GM19452 (cell line): ENCODE results near the gene MECP2.

Experiments used
- ATAC-seq: cut with Tn5 transposase; IDR thresholded peaks from one replicate; pipeline ENCODE4 v1.9.1; 2021; ENCODE audit not compliant: unreplicated experiment

Gene MECP2

DNA sequence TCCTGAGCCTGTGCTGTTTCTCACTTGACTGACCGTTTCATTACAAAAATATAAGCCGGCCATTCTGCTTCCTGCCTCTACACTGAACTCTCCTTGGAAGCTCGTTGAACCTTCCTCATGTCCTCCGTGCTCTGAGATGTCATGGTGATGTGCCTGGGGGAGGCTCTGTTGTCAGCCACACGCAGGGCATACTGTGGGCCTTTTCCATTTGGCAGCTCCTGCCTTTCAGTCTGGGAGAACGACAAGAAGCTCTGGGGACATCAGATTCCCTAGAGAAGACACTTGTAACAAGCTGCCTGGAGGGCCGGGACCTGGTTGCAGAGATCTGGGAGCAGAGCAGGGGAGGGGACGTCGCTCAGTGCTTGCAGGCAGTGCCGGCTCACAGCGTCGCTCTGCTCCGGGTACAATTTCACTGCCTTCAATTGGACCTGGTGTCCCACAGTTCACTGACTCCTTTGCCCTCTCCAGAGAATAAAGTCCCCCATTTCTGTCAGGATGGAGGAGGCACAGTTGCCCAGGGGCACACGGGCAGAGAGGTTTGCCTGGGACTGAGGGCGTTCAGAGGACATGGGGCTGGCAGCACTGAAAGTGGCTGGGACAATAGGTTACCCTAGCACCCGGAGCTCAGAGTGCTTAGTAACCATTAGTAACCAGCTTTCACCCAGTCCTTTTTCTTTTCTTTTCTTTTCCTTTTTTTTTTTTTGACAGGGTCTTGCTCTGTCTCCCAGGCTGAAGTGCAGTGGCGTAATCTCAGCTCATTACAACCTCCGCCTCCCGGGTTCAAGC, 19.1 kb upstream of the MECP2 start:
- ATAC-seq: no peak

DNA sequence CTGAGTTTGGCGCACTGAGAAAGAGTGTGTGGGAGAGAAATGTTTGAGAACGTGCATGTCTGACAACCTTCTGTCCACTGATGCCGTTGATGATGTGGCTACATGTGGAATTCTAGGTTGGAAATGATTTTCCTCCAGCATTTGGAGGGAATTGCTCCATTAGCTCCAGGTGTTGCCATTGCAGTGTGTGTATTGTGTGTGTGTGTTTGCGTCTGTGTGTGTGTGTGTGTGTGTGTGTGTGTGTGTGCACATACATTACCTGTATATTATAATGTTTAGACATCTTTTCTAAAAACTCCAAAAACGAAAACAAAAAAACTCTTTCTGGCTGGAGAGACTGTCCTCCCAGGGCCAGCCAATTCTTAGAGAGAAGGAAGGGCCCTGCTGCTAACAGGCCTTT, 18.2 kb upstream of the MECP2 start:
- ATAC-seq: no peak

DNA sequence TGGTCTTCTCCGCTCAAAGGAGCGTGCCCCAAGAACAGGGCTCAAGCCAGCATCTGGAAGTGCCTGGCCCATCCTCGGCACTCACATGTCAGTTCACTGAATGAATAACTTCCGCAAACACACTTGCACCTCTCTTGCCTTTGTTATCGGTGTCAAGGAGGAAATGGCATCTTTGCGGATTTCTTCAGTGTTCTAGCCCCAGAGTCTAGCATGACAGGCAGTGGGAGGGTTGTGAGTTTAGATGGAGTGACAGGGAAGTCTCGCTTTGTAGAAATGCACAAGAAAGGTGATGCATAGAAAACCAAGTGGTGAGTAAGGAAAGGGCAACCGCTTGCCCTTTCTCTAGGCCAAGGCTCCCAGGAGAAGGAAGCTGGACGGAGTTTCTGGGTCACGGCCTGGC, 17.6 kb upstream of the MECP2 start:
- ATAC-seq: no peak

DNA sequence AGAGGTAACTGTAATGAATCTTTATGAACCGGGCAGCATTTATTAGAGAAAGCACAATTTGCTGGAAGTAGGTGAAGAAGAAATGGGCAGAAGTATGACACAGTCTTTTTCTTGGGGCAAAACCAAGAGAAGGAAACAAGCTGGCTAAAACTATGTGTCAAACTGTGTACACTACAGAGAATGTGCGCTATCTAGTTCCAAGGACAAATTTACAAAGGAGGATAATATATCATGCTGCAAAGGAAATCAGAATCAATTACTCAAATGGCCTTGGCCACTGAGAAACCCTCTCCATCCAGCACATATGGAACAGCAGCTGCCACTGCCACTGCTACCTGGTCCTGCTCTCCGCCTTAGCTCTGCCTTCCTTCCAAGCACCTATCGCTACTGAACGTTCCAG, 17.1 kb upstream of the MECP2 start:
- ATAC-seq: no peak

DNA sequence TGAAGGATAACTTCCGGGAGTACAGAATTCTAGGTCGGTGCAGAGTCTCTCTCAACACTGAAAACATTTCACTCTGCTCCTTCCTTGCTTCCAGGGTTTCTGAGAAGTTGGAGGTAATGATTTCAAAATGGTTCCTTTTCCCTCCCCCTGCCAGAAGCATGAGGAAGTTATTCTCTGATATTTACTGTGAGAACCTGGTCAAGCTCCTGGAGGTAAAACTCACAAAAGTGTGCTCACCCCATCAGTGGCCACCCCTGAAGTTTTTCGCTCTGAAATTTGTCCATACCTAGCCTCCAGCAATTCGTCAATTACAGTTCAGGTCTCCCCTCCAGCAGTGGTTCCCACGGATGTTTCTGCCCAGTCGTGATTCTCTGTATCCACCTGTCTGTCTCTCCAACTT, 16.2 kb upstream of the MECP2 start:
- no peak for ATAC-seq

DNA sequence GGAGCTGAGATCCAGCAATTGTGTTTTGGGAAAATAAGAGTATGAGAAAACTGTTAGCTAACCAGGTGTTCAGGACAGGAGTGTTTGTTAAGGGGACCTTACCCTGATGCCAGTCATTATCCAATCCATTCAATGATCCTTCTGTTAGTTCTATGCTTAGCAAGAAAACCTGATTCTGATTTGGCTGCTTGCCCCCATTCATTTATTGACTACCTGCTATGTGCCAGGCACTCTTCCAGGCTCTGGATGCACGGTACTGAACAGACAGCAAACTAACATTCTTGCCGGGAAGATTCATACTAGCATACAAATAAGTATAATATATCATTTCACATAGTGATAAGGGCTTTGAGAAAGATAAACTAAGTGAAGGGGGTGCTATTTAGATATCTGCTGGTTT, 1.0 kb upstream of the MECP2 start:
- ATAC-seq: no peak

DNA sequence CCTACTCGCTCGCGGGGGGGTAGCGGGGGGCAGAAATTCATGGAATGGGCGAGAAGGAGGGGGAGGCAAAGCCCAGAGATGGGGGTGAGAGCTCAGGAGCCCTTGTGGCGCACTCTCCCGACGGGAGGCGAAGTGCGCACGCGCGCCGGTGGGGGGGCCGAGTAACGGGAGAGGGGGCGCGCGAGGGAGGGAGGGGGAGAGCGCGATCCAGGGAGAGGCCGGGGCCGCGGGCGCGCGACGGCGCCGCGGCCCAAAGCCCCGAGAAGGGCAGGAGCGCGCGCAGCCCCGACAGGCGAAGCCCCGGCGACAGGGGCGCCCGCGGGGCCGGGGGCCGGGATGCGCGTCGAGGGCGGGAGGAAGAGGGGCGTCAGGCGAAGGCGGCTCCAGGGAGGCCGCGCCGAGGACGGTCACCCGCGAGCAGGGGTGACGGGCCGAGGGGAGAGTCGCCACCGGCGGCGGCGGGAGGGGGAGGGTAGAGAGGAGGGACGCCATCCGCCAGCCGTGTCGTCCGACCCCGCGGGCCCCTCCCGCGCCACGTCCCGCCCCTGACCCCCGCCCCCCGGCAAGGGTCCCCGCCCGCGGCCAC, 421 bp downstream of the MECP2 start:
- ATAC-seq: peak; percentile 34

DNA sequence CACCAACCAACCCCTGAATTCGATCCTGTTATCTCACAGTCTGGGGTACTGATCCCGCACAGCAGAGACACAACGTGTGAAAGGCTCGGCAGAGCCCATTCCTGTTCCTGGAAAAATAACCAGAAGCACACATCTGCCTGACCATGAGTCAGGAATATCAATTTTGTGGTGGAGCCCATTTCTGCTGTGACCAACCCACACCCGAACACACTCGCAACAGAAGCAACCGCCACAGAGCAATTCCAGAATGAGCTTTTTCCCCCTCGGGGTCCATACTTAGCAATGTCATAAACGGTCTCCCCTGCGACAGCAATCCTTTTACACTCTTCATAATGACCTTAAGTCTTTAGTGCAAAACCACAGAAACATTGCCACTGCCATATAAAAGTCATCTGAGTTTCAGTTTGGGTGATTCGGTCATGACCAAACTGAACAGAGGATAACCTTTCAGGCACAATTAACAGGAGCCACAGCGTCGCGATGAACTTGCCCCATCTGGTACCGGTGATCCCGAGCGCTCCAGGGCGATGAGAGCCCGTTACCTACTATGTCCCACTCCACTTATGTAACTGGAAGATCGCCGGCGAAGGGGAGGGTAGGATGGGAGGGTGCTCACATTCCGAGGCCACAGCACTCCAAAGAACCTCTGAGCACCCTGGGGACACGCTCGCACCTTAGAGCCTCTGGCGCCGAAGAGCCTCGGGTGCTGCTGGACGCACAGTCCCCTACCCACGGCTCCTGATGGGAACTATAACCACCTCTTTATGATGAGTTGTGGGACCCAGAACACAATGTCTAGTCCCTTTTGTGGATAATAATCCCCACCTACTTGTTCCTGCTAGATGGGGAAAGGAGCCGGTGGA, 1.1 kb downstream of the MECP2 start:
- no peak for ATAC-seq

DNA sequence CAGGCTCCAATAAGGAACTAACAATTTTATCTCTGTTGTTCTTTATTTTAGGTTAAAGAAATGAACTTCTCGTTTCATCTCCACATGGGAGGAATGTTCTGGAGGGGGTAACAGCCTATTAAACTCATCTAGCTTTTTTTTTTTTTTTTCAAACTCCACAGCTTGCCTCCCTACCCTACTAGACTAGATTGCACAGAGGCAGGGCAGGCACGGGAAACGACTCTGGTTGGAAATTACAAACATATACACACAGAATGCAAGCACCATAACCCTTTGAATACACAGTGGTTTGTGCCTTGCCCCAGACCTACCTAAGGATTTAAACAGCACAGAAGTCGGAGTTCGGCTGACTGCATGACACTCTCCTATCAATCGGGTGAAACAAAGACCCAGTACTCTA, 2.7 kb downstream of the MECP2 start:
- no peak for ATAC-seq

DNA sequence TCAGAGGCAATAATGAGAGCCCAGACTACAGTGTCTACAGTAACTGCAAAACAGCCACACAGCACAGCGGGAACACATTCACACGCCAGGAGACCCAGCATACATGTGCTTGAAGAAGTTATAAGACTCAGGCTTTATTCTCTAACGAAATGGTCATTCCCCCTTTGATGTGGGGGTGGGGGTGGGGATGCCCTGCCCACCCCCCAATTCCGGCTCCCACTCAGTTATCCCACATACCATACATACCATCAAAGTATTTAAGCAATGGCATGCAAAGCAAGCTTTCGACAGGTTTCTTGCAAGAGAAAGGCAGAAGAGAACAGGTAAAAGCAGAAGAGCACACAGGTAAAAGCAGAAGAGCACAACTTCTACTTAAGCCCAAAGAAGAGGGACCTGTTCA, 3.6 kb downstream of the MECP2 start:
- no peak for ATAC-seq

DNA sequence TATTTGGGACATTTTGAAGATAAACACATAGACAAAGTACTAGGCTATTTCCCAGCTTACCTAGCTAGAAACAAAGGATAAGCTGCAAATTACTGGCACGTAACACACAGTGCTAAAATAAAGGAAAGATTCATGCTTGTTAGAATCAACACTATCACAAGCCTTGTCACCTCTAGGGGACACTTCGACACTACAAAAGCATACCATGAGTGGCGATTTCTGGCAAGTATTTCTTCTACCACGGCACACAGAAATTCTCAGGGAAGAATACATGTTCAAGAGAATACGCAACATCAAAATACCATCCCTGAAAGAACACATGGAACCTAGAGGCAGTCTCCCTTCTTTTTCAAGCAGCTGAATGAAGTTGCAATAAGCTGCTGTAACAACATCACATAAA, 5.1 kb downstream of the MECP2 start:
- ATAC-seq: no peak

DNA sequence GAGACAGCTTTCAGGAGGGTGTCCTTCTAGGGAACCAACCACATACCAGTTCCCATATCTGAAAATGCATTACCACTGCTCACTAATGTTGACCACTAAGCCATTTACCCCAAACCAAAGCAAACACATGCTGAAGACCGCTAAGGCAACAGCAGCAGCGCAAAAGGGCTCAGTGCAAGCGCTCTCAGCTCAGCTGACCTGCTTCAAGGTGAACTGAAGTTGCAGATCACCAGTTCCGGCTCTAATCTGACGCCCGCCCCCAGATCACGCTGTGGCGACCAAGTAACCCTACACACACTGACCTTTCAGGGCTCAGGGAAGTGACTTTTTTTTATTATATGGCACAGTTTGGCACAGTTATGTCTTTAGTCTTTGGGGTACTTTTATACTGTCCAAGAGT, 5.8 kb downstream of the MECP2 start:
- no peak for ATAC-seq

DNA sequence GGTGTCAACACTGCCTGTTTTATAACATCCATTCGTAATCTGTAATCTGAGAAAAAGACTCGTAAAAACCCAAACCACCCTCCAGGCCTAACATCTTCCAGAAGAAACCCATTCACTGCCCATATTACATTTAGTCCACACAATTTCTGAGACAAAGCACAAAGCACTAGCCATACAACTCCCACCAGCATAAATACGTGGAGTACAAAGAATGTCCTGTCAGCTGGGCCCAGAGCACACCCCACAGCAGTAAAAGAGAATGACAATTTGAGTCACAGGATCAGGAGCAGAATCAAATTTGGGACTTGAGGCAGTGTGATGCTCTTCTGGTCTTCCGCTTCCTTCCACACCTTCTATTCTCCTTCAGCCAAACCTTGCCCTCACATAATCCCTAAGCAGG, 6.8 kb downstream of the MECP2 start:
- no peak for ATAC-seq

DNA sequence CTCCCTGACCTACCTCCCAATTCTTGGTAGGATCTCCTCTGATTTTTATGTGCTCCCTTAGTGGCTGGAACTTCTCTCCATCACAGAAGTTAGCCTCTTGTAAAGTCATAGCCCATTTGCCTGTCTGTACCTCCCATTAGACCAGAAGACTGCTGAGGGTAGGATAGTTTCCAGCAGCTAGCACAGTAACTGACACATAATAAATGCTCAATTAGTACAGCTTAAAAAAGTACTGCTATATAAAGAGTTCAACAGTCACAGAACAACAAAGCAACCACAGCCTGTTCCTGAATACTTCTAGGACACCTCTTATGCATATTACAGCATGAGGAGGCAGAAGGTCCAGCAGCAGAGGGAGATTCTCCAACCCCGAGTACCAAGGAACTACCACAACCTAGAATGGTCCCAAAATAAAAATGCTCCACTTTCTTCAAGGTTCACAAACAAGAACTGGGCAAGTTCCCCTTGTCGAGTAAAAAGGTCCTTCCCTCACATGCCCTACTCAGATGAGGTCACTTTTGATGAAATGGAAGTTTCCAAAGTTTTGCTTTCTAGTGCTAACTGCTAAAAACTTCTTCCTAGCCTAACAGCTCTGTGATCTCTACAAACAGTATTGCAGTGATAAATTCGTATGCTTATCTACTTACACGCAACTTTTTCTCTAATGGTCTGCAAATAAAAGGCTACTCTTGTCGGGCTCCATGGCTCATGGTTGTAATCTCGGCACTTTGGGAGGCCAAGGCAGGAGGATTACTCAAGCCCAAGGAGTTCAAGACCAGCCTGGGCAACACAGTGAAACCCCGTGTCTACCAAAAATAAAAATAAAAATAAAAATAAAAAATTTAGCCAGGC, 12.8 kb downstream of the MECP2 start:
- ATAC-seq: no peak

DNA sequence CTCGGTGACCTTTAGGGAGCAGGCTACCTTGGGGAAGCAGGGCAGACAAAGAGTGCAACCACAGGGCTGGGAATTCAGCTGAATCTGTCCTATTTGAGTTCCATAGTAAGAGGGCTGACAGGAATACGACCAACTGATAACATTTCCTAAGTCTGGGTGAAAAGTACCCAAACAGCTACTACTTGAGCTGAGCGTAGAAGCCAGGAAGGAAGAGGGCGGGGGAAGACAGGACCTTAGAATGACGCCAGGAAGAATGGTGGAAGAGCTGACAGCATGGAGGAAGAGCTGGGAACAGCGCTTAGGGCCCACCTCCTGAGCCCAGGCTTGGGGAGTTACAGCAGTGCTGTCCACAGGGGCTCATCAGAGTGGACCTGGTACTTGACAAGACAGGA, 14.4 kb downstream of the MECP2 start:
- ATAC-seq: no peak

DNA sequence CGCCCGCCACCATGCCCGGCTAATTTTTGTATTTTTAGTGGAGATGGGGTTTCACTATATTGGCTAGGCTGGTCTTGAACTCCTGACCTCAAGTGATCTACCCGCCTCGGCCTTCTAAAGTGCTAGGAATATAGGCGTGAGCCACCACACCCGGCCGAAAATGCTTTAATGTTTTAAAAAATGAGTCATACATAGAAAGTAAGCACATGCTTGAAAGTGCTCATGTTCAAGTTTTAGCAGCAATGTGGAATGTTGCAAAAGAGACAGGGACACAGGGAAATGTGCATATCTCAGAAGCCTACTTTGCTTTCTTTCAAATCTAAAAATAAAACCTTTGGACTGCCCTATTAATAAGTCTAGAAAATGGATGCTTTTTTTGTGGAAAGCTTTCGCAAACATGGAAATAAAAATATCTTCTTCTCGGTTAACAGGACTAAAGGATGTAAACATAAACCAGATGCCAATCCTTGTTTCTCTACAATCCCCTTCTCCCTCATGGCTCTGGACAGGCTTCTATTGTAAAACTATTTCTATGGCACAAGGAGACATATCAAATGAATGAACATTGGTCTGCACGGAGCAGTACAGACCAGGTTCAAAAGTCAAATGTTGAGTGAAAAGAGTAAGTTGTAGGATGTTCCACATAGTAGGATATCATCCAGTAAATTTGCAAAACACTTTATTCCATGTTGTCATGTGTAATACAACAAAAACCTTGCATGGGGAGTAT, 15.0 kb downstream of the MECP2 start:
- ATAC-seq: no peak

DNA sequence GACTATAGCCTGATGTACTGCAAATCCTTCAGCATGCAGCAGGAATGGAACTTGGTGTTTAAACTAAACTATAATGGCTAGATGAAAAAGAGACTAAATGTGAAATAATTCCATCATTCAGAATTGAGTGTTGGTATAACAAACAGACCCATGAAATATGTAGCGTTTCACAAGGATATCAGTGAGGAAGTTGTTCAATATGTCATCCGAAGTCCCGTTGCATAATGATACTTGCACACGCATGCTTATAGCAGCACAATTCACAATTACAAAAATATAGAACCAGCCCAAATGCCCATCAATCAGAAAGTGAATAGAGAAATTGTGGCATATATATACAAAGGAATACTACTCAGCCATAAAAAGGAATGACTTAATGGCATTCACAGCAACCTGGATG, 20.4 kb downstream of the MECP2 start:
- no peak for ATAC-seq

DNA sequence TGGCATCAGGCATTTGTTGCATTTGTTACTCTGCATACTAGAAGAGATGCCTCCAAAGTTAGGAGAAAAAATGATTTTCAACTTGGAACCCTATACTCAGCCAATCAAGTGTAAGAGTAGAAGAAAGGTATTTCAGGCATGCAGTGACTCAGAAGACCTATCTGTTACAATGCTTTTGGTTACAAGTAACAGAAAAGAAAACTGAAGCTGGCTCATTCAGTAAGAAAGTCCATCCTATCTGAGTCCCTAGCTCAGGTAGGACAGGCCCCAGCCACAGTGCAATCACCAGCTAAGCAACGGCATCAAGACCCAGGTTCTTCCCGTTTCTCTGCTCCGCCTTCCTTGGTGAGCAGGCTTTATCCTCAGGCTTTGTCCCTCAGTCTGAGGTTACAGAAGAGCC, 23.3 kb downstream of the MECP2 start:
- ATAC-seq: no peak

DNA sequence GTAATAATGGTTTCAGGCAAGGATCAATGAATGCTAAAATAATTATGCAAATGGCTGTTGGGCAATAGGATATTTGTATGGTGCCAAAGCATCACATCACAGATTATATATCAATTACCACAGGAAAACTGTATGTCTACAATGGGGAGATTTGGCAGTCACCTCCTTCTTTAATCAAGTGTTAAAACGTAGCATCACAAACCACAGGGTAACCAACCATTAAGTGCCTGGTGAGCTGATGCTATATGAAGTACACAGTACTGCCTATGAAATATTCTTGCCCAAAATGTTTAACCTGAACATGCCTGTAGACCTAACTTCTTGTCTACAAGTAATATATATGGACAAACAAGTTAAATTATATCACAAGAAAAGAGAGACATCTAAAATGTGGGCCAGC, 25.3 kb downstream of the MECP2 start:
- ATAC-seq: no peak

DNA sequence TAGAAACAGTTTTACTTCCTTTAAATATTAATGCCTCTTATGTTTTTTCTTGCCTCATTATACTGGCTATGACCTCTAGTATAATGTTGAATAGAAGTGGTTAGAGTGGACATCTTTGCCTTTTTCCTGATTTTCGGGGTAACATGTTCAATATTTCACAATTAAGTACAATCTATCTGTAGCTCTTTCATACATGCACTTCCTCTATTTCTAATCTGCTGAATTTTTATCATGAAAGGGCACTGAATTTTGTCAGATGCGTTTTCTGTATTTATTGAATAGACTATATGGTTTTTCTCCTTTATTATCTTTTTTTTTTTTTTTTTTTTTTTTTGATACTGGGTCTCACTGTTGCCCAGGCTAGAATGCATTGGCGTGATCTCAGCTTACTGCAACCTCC, 29.0 kb downstream of the MECP2 start:
- ATAC-seq: no peak
